ENCODE data around the gene PCDHGC5. TPM values are rescaled to one million over a fixed set of nuclear protein-coding genes. Genes with fewer than 3 reads are reported as not detected.

PCDHGC5 gene
- total and polyA plus RNA-seq, 9 of the 15 experiments (the other 6 are each of a cell fraction or from before 2014, with no cell fraction given), result not detected

DNA sequence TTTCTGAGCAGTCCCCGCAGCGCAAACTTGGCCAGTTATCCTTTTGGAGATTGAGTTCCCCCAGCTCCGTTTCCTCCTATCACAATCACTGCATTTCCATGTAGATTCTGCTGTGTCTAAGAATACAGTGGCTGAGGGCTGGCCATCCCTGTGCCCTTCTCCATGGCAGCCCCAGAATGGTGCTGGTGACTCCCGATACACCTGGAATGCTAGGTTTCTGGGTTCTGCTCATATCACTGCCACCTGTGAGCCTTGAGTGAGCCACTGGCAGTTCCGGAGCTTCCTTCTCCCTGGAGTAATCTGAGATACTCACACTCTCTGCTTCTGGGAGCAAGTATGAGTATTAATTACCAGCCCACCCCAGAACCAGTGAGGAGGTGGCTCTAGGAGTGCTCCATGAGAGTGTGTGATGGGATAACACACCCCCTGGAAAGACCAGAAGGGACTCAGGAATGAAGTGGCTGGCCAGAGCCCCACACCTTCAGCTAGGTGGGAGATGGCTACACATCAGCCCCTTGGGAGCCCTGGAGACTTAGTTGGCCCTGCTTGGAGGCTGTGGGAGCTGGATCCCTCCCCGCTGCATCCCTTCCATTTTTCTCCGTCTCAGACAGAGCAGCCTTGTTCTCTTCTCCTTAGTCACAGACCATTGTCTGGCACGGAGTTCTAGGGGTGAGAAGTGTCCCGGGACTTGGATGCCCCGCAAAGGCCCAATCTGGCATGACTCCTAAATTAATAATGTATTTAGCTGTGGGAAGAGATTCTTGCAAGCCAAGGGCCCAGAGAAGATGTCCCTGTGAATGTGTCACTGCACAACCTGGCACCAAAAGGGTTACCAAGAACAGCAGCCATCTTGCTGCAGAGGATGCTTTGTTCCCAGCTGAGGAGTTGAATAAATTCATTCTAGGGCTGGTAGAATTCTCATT, 4.9 kb downstream of the PCDHGC5 start:
- Histone ChIP-seq H3K9me1 (ENCODE audit: control insufficient read depth, insufficient read depth, low read length) (no peaks in the 10 kb centered on the region), H3K4me2 (ENCODE audit: insufficient read depth, low read length) (no peak overlapping the region), H3K79me2 (ENCODE audit: control insufficient read depth, insufficient read depth, low read length) (no peaks in the 10 kb centered on the region), H3K9ac (ENCODE audit: insufficient read depth in 1 of 2, low read depth in 2 of 2, low read length in 2 of 2) (no peak overlapping the region), H4K20me1 (replicated peaks; ENCODE audit: control insufficient read depth, insufficient read depth, low read length) (0 out of 2 replicates have a peak, but pooled peaks cover 5% of the 10 kb centered on the region), H2AFZ (ENCODE audit: low read depth, low read length) (no peak overlapping the region), H3K9me3 (replicated peaks; ENCODE audit: control insufficient read depth, insufficient read depth, low read depth, low read length) (no peaks in the 10 kb centered on the region), H3K27ac (ENCODE audit: extremely low read depth, low read depth, low read length) (no peak overlapping the region), H3K4me3 (no peak overlapping the region), H3K4me1 (replicated peaks in 1 of 2; ENCODE audit: control insufficient read depth in 2 of 2, insufficient read depth in 2 of 2, low read length in 2 of 2) (peaks cover 0 to 15% of the 10 kb centered on the region in 2 experiments; a peak in 2 of 5 replicates), H3K27me3 (ENCODE audit: control insufficient read depth in 2 of 2, insufficient read depth in 2 of 2, low read length in 2 of 2) (peaks cover 33 to 76% of the 10 kb centered on the region in 2 experiments), H3K36me3 (ENCODE audit: control insufficient read depth, insufficient read depth, low read length) (no peaks in the 10 kb centered on the region)
- 1% methylated on average over 9 of the region's 10 CpGs for WGBS (ENCODE audit: insufficient coverage, low coverage, missing lambda C conversion rate)
- no peak for DNase-seq (ENCODE audit: extremely low read depth in 1 of 4, low spot score in 3 of 4)
- in situ Hi-C loops (cut with MboI), result no loop called here
- no peak for FAIRE-seq
- no TSS peak for BruUV-seq (replicated peaks)
- POLR2A ChIA-PET, result interaction anchor here (0.6 to 1.5 kb wide), 3 partner anchors 13 to 63 kb away, joined by 3 to 5 read pairs (median 4); partner anchors contain the start of gene PCDHGA12
- intact Hi-C loops (cut with micrococcal nuclease), result no loop called here
- no peak for ATAC-seq
- CTCF ChIA-PET (ENCODE audit: low intra/inter-chr PET ratio), result no interaction called here
- no peak for TF ChIP-seq CTCFL (IDR thresholded peaks at IDR 0.05; ENCODE audit: borderline replicate concordance, insufficient read depth, low read depth, low read length, poor library complexity, severe bottlenecking)
- TF ChIP-seq, protein P1, sequence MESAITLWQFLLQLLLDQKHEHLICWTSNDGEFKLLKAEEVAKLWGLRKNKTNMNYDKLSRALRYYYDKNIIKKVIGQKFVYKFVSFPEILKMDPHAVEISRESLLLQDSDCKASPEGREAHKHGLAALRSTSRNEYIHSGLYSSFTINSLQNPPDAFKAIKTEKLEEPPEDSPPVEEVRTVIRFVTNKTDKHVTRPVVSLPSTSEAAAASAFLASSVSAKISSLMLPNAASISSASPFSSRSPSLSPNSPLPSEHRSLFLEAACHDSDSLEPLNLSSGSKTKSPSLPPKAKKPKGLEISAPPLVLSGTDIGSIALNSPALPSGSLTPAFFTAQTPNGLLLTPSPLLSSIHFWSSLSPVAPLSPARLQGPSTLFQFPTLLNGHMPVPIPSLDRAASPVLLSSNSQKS (CRISPR knock-in tag; IDR thresholded peaks at IDR 0.05), result no peak
- TF ChIP-seq ELF1 (tag; IDR thresholded peaks at IDR 0.05), result no peak
- no peak for TF ChIP-seq ZFX (CRISPR knock-in tag; IDR thresholded peaks at IDR 0.05)
- no peak for TF ChIP-seq PRPF4 (IDR thresholded peaks at IDR 0.05; ENCODE audit: insufficient read depth, low read depth, low read length, poor library complexity, severe bottlenecking)
- TF ChIP-seq ZNF12 (CRISPR knock-in tag; IDR thresholded peaks at IDR 0.05), result no peak
- no peak for TF ChIP-seq NR2C1 (IDR thresholded peaks at IDR 0.05)
- TF ChIP-seq NR2C1 (tag; IDR thresholded peaks at IDR 0.05), result no peak
- no peak for TF ChIP-seq NBN (IDR thresholded peaks at IDR 0.05; ENCODE audit: low read depth)
- no peak for TF ChIP-seq PCBP1 (IDR thresholded peaks at IDR 0.05; ENCODE audit: low read depth, low read length, poor library complexity, severe bottlenecking)
- TF ChIP-seq, protein P2, sequence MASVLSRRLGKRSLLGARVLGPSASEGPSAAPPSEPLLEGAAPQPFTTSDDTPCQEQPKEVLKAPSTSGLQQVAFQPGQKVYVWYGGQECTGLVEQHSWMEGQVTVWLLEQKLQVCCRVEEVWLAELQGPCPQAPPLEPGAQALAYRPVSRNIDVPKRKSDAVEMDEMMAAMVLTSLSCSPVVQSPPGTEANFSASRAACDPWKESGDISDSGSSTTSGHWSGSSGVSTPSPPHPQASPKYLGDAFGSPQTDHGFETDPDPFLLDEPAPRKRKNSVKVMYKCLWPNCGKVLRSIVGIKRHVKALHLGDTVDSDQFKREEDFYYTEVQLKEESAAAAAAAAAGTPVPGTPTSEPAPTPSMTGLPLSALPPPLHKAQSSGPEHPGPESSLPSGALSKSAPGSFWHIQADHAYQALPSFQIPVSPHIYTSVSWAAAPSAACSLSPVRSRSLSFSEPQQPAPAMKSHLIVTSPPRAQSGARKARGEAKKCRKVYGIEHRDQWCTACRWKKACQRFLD (CRISPR knock-in tag; IDR thresholded peaks at IDR 0.05), result no peak
- TF ChIP-seq, protein P3, sequence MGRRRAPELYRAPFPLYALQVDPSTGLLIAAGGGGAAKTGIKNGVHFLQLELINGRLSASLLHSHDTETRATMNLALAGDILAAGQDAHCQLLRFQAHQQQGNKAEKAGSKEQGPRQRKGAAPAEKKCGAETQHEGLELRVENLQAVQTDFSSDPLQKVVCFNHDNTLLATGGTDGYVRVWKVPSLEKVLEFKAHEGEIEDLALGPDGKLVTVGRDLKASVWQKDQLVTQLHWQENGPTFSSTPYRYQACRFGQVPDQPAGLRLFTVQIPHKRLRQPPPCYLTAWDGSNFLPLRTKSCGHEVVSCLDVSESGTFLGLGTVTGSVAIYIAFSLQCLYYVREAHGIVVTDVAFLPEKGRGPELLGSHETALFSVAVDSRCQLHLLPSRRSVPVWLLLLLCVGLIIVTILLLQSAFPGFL (CRISPR knock-in tag; IDR thresholded peaks at IDR 0.05), result no peak

All from K562 (cell line).